HepG2 (cell line): Measurements from ENCODE around the gene TTLL11. TPM values are rescaled to one million over a fixed set of nuclear protein-coding genes. Genes with fewer than 3 reads are reported as not detected.
A peak's percentile ranks its signal among the peaks of the same experiment; 100 is the strongest.

Experiments
- ATF1 ChIP-seq: IDR thresholded peaks from 2 replicates; pipeline ENCODE4 v1.6.1; 2016; ENCODE audit warnings: mild to moderate bottlenecking, control low read depth
- DPF2 ChIP-seq: sonication (generic); formaldehyde crosslinking; IDR thresholded peaks from 2 replicates; pipeline ENCODE4 v1.4.0; 2020; ENCODE audit warnings: mild to moderate bottlenecking, low read depth, missing genetic modification reagents, borderline replicate concordance
- GABPB1 ChIP-seq: IDR thresholded peaks from 2 replicates; pipeline ENCODE4 v1.6.1; 2016; ENCODE audit warnings: mild to moderate bottlenecking, missing genetic modification reagents, moderate library complexity, missing compliant biosample characterization
- HDAC1 ChIP-seq: sonication (generic); formaldehyde crosslinking; IDR thresholded peaks from 2 replicates; pipeline ENCODE4 v1.5.1; 2020; ENCODE audit warnings: mild to moderate bottlenecking, missing genetic modification reagents
- KLF6 ChIP-seq: IDR thresholded peaks from 2 replicates; pipeline ENCODE4 v1.8.0; 2016; ENCODE audit warnings: missing biosample characterization, missing genetic modification reagents
- RXRB ChIP-seq: IDR thresholded peaks from 2 replicates; pipeline ENCODE4 v1.6.1; 2016; ENCODE audit warnings: borderline replicate concordance, missing genetic modification reagents, missing compliant biosample characterization
- SALL1 ChIP-seq: sonication (generic); formaldehyde crosslinking; IDR thresholded peaks from 2 replicates; pipeline ENCODE4 v1.8.0; 2022; ENCODE audit warnings: mild to moderate bottlenecking, missing genetic modification reagents
- SP4 ChIP-seq: sonication (generic); formaldehyde crosslinking; IDR thresholded peaks from 2 replicates; pipeline ENCODE4 v1.8.1; 2023; ENCODE audit warnings: mild to moderate bottlenecking, missing genetic modification reagents
- SPEN ChIP-seq: sonication (generic); formaldehyde crosslinking; IDR thresholded peaks from 2 replicates; pipeline ENCODE4 v1.5.1; 2020; ENCODE audit warnings: low read depth, mild to moderate bottlenecking, missing genetic modification reagents
- TBX2 ChIP-seq: sonication (generic); formaldehyde crosslinking; IDR thresholded peaks from 2 replicates; pipeline ENCODE4 v1.5.0; 2020; ENCODE audit warnings: missing genetic modification reagents, mild to moderate bottlenecking, borderline replicate concordance
- TEAD3 ChIP-seq: optimal IDR thresholded peaks from 2 replicates; pipeline ENCODE3; 2016; ENCODE audit warnings: borderline replicate concordance
- ZNF253 ChIP-seq: sonication (generic); formaldehyde crosslinking; IDR thresholded peaks from 2 replicates; pipeline ENCODE4 v1.8.0; 2022; ENCODE audit warnings: mild to moderate bottlenecking, missing genetic modification reagents, borderline replicate concordance
- ZNF3 ChIP-seq: IDR thresholded peaks from 2 replicates; pipeline ENCODE4 v1.7.0; 2017; ENCODE audit warnings: inconsistent platforms
- ZNF607 ChIP-seq: sonication (generic); formaldehyde crosslinking; IDR thresholded peaks from 2 replicates; pipeline ENCODE4 v1.5.1; 2020; ENCODE audit warnings: missing genetic modification reagents, mild to moderate bottlenecking, borderline replicate concordance
- ZSCAN25 ChIP-seq: sonication (generic); formaldehyde crosslinking; IDR thresholded peaks from 2 replicates; pipeline ENCODE4 v1.8.0; 2022; ENCODE audit warnings: mild to moderate bottlenecking, missing genetic modification reagents
- polyA plus RNA-seq, 8 experiments: library from polyadenylated mRNA; depleted of rRNA in 3 of 8; stranded (reverse) in 7 of 8; unstranded in 1 of 8; fragments of >200 nt; fragmentation: Illumina TruSeq in 4 of 8; extraction: Trizol in 4 of 8; gene quantifications; 2 replicates each; pipeline versions ENCODE4 v1.2.1 to v1.2.3, GENCODE V29; 2011 to 2016; ENCODE audit warnings: low read depth in 4 of 8, missing spikeins in 1 of 8, mixed read lengths in 1 of 8; ENCODE audit not compliant: insufficient read depth in 1 of 8
- total RNA-seq, 5 experiments: library from RNA; depleted of rRNA; stranded (reverse); fragments of >200 nt; fragmentation: Illumina TruSeq; extraction: Trizol; gene quantifications; 2 replicates each; pipeline ENCODE4 v1.2.3, GENCODE V29; 2016; ENCODE audit warnings: low read depth in 1 of 5
- TF ChIP-seq, protein P1 (sequence below): sonication (generic); formaldehyde crosslinking; conservative IDR thresholded peaks from 2 replicates; pipeline ENCODE4 v1.4.0; 2020; ENCODE audit warnings: missing genetic modification reagents
- TF ChIP-seq, protein P2 (sequence below): sonication (generic); formaldehyde crosslinking; IDR thresholded peaks from 2 replicates; pipeline ENCODE4 v1.5.1; 2020; ENCODE audit warnings: mild to moderate bottlenecking, missing genetic modification reagents, borderline replicate concordance
- TF ChIP-seq, protein P3 (sequence below): sonication (generic); formaldehyde crosslinking; IDR thresholded peaks from 2 replicates; pipeline ENCODE4 v1.4.0; 2020; ENCODE audit warnings: missing genetic modification reagents, borderline replicate concordance

The TTLL11 gene
- total and polyA plus RNA-seq, 2 of the 13 experiments (the other 11 are each of a cell fraction or from before 2014, with no cell fraction given), result 4.5 to 5.2 TPM

DNA sequence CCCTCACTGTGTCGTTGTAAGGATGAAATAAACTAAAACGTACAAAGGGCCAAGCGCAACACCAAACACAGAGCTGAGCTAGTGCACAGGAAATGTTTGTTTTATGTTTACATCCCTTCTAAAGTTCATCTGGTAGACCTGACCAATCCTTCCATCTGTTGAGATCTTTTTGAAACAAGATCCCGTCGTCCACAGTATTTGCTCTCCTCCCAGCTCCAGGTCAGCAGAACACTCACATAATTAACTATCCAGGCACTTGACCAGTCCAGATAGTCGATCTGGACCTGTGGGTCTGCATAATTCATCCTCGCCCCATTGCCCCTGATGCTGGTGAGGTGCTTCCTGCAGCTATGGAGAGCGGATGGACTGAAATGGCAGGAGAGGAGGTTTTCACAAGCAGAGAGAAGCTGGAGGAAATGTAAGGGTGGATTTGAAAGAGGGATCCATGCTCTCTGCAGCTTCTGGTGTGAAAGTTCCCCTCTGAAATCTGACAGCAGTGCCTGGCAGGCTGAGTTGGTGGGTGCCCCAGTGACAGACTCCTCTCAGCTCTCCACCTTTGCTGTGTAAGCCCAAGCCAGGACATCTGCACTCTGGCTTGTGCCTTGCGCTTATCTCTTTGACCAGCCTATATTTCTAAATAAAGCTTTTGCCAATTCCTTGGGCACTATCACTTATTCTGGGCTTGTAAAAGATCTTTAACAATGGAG is 102.4 kb downstream of the TTLL11 start (continued):
- TF ChIP-seq ZNF607, result no peak
- TF ChIP-seq DPF2, result peak; percentile 63; the same call in 1 of the 2 replicates
- peak; percentile 30; the same call in 1 of the 2 replicates for TF ChIP-seq SP4 (CRISPR knock-in tag)
- peak; percentile 53 for TF ChIP-seq SALL1
- TF ChIP-seq ZNF253 (CRISPR knock-in tag), result no peak
- TF ChIP-seq, protein P1, sequence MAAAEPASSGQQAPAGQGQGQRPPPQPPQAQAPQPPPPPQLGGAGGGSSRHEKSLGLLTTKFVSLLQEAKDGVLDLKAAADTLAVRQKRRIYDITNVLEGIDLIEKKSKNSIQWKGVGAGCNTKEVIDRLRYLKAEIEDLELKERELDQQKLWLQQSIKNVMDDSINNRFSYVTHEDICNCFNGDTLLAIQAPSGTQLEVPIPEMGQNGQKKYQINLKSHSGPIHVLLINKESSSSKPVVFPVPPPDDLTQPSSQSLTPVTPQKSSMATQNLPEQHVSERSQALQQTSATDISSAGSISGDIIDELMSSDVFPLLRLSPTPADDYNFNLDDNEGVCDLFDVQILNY (CRISPR knock-in tag), result no peak
- TF ChIP-seq SPEN (CRISPR knock-in tag), result no peak
- TF ChIP-seq TEAD3, result no peak
- TF ChIP-seq RXRB, result peak; percentile 40; the same call in 1 of the 2 replicates
- no peak for TF ChIP-seq ZSCAN25 (CRISPR knock-in tag)
- TF ChIP-seq, protein P2, sequence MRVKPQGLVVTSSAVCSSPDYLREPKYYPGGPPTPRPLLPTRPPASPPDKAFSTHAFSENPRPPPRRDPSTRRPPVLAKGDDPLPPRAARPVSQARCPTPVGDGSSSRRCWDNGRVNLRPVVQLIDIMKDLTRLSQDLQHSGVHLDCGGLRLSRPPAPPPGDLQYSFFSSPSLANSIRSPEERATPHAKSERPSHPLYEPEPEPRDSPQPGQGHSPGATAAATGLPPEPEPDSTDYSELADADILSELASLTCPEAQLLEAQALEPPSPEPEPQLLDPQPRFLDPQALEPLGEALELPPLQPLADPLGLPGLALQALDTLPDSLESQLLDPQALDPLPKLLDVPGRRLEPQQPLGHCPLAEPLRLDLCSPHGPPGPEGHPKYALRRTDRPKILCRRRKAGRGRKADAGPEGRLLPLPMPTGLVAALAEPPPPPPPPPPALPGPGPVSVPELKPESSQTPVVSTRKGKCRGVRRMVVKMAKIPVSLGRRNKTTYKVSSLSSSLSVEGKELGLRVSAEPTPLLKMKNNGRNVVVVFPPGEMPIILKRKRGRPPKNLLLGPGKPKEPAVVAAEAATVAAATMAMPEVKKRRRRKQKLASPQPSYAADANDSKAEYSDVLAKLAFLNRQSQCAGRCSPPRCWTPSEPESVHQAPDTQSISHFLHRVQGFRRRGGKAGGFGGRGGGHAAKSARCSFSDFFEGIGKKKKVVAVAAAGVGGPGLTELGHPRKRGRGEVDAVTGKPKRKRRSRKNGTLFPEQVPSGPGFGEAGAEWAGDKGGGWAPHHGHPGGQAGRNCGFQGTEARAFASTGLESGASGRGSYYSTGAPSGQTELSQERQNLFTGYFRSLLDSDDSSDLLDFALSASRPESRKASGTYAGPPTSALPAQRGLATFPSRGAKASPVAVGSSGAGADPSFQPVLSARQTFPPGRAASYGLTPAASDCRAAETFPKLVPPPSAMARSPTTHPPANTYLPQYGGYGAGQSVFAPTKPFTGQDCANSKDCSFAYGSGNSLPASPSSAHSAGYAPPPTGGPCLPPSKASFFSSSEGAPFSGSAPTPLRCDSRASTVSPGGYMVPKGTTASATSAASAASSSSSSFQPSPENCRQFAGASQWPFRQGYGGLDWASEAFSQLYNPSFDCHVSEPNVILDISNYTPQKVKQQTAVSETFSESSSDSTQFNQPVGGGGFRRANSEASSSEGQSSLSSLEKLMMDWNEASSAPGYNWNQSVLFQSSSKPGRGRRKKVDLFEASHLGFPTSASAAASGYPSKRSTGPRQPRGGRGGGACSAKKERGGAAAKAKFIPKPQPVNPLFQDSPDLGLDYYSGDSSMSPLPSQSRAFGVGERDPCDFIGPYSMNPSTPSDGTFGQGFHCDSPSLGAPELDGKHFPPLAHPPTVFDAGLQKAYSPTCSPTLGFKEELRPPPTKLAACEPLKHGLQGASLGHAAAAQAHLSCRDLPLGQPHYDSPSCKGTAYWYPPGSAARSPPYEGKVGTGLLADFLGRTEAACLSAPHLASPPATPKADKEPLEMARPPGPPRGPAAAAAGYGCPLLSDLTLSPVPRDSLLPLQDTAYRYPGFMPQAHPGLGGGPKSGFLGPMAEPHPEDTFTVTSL, result peak; percentile 72; the same call in 1 of the 2 replicates
- 0 out of 2 replicates have a peak, but pooled peaks have one; percentile 0 for TF ChIP-seq GABPB1 (CRISPR knock-in tag)
- TF ChIP-seq KLF6 (CRISPR knock-in tag), result 0 out of 2 replicates have a peak, but pooled peaks have one; percentile 36
- 0 out of 2 replicates have a peak, but pooled peaks have one; percentile 64 for TF ChIP-seq ZNF3 (CRISPR knock-in tag)
- TF ChIP-seq HDAC1 (CRISPR knock-in tag), result peak; percentile 24; the same call in 1 of the 2 replicates
- TF ChIP-seq, protein P3, sequence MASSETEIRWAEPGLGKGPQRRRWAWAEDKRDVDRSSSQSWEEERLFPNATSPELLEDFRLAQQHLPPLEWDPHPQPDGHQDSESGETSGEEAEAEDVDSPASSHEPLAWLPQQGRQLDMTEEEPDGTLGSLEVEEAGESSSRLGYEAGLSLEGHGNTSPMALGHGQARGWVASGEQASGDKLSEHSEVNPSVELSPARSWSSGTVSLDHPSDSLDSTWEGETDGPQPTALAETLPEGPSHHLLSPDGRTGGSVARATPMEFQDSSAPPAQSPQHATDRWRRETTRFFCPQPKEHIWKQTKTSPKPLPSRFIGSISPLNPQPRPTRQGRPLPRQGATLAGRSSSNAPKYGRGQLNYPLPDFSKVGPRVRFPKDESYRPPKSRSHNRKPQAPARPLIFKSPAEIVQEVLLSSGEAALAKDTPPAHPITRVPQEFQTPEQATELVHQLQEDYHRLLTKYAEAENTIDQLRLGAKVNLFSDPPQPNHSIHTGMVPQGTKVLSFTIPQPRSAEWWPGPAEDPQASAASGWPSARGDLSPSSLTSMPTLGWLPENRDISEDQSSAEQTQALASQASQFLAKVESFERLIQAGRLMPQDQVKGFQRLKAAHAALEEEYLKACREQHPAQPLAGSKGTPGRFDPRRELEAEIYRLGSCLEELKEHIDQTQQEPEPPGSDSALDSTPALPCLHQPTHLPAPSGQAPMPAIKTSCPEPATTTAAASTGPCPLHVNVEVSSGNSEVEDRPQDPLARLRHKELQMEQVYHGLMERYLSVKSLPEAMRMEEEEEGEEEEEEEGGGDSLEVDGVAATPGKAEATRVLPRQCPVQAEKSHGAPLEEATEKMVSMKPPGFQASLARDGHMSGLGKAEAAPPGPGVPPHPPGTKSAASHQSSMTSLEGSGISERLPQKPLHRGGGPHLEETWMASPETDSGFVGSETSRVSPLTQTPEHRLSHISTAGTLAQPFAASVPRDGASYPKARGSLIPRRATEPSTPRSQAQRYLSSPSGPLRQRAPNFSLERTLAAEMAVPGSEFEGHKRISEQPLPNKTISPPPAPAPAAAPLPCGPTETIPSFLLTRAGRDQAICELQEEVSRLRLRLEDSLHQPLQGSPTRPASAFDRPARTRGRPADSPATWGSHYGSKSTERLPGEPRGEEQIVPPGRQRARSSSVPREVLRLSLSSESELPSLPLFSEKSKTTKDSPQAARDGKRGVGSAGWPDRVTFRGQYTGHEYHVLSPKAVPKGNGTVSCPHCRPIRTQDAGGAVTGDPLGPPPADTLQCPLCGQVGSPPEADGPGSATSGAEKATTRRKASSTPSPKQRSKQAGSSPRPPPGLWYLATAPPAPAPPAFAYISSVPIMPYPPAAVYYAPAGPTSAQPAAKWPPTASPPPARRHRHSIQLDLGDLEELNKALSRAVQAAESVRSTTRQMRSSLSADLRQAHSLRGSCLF (CRISPR knock-in tag), result no peak
- peak; percentile 54 for TF ChIP-seq ATF1 (CRISPR knock-in tag)
- peak; percentile 74; the same call in 1 of the 2 replicates for TF ChIP-seq TBX2 (CRISPR knock-in tag)
